GM18861 (cell line): ENCODE measurements around the gene CLN6.
"Not testable (repeated sequence)": the region's sequence is repeated elsewhere in the genome, so short reads cannot be mapped to it uniquely, and the experiment has no call there.

Experiments used
- ATAC-seq: cut with Tn5 transposase; IDR thresholded peaks from one replicate; pipeline ENCODE4 v1.9.1; 2021; ENCODE audit not compliant: unreplicated experiment

The CLN6 gene

DNA sequence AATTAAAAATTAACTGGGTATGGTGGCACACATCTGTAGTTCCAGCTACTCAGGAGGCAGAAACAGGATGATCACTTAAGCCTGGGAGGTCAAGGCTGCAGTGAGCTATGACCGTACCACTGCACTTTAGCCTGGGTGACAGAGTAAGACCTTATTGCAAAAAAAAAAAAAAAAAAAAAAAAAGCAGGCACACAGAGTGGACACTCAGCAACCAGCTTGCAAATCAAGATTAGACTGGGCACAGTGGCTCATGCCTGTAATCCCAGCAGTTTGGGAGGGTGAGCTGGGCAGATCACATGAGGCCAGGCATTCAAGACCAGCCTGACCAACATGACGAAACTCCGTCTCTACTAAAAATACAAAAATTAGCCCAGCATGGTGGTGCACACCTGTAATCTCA, 5.4 kb downstream of the CLN6 start:
- ATAC-seq, result no peak

DNA sequence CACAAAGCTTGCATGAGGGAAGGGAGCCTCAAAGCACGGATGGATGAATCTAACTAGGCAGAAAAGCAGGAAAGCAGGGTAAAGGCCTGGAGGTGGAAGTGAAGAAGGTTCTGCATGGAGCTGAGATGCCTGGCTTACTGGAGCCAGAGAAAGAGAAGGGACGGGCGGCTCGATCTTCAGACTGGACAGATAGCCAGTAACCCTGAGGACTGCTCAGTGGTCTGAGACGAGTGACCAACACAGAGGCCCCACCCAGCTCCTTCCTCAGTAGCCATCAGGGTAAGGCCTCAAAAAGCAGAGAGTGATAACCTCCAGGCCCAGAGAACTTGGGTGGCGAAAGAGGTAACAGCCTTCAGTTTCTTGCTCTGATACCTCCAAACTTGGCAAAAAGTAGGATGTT, 6.4 kb downstream of the CLN6 start:
- no peak for ATAC-seq

DNA sequence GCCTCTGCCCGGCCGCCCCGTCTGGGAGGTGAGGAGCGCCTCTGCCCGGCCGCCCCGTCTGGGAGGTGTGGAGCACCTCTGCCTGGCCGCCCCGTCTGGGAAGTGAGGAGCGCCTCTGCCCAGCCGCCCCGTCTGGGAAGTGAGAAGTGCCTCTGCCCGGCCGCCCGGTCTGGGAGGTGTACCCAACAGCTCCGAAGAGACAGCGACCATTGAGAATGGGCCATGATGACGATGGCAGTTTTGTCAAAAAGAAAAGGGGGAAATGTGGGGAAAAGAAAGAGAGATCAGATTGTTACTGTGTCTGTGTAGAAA, 7.1 kb downstream of the CLN6 start:
- ATAC-seq, result not testable (repeated sequence)

DNA sequence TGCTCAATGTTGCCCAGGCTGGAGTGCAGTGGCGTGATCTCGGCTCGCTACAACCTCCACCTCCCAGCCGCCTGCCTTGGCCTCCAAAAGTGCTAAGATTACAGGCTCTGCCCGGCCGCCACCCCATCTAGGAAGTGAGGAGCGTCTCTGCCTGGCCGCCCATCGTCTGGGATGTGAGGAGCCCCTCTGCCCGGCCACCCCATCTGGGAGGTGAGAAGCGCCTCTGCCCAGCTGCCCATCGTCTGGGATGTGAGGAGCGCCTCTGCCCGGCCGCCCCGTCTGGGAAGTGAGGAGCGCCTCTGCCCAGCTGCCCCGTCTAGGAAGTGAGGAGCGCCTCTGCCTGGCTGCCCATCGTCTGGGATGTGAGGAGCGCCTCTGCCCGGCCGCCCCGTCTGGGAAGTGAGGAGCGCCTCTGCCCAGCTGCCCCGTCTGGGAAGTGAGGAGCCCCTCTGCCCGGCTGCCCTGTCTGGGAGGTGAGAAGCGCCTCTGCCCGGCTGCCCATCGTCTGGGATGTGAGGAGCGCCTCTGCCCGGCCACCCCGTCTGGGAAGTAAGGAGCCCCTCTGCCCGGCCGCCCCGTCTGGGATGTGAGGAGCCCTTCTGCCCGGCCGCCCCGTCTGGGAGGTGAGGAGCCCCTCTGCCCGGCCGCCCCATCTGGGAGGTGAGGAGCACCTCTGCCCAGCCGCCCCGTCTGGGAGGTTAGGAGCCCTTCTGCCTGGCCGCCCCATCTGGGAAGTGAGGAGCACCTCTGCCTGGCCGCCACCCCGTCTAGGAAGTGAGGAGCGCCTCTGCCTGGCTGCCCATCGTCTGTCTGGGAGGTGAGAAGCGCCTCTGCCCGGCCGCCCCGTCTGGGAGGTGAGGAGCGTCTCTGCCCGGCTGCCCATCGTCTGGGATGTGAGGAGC, 7.7 kb downstream of the CLN6 start:
- not testable (repeated sequence) for ATAC-seq

DNA sequence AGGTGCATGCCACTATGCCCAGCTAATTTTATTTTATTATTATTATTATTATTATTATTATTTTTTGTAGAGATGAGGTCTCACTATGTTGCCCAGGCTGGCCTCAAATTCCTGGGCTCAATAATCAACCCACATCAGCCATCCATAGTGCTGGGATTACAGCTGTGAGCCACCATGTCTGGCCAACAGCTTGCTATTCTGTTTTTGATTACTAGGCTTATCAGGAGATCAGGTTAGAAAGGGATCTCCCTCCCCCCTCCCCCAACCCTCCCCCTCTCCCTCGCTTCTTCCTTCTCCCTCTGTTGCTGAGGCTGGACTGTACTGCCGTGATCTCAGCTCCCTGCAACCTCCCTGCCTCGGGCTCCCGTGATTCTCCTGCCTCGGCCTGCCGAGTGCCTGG, 8.6 kb downstream of the CLN6 start:
- no peak for ATAC-seq

DNA sequence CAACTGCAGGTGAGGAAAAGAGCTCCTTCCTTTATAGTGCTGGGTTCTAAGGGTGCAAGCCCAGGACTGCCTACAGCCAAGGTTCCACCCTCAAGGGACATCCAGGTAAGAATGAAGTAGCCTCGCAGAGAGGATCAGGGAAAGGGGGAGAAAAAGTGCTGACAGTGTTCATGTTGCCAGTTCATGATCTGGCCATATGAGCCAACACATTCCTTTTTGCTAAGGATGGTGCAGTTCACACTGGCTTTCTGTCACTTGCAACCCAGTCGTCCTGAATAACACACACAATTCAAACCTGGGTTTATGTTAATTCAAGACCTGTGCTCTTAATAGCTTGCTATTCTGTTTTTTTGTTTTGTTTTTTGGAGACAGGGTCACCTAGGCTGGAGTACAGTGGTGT, 9.0 kb downstream of the CLN6 start:
- ATAC-seq, result no peak

DNA sequence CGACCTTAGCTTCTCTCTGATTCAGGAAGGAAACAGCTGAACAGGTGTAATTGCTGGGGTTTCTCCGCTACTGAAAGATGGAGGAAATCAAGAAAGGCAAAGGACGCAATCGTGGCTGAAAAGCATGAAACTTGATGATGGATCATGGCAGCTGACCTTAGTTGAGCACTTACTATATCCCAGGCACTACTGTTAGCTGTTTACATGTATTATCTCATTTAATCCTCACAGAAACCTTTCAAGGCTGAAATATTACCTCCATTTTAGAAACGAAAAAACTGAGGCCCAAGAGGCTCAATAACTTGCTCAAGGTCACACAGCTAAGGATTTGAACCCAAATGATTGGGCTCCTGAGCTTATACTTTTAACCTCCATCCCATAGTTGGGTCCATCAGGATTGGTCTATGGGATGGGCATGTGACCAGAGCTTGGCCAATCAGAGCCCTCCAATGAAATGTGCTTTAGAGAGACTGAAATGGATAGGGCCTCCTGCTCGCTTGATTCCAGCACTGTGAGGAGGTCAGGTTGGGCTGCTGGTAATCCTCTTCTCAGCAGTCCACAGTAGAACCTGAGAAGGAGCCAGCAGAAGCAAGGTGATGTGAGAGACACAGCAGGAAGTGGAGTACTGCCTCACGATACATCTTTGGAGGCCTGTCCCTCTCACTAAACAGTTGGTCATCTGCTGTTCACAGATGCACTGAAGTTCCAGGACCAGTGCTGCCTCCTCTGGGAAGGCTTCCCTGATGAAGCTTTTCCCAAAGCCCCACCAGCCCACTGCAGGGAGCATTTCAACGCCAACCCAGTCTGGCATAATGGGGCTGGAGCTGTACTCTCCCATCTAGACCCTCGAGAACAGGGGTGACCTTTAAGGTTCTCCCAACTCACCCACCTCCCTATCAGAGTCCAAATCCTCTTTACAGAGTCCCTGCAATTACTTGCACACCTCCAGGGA, 10.4 kb downstream of the CLN6 start:
- ATAC-seq, result no peak

DNA sequence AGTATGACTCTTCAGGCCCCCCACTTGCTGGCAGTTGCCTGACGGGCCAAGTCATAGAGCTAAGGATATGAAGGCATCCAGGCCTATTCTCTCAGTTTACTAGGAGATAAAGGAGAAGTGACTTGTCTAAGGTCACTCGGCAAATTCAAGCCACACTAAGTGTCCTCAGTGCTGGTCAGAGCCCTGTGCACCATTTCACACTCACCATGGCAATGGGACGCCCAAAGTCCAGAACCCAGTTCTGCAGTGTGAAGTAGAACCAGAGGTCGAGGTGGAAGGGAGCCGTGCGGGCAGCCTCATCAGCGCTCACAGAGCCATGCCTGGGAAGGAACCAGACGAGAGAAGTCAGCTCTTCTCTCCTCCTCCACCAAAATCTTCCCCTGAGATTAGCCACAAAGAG, 11.2 kb downstream of the CLN6 start:
- ATAC-seq, result no peak

DNA sequence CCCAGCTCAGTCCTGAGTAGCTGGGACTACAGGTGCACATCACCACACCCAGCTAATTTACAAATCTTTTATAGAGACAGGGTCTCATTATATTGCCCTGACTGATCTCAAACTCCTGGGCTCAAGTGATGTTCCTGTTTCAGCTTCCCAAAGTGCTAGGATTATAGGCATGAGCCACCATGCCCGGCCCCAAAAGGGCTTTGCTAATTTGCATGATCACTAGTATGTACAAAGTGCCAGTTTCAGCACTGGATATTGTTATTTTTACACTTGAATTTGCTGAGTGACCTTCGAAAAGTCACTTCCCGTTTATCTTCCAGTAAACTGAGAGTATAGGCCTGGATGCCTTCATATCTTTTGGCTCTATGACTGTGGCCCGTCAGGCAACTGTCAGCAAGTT, 12.2 kb downstream of the CLN6 start:
- ATAC-seq, result no peak

DNA sequence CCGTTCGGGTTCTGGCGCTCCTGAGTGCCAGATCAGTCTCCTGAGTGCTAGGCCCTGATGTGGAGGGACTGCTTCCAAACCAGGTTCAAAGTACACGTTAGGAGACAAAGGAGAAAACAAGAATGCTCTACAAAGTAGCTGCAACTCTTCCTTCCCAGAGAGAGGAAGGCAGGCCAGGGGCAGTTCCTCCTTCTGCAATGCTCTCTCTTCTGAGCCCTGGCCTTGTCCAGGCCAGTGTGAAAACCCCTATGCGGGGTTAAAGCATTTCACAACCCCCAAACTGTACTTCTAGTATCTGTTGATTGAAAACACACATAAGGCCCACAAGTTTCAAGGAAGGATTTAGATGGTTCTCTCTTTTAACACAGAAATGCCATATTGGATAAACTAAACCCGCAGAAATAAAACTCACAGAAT, 14.7 kb downstream of the CLN6 start:
- ATAC-seq, result no peak

DNA sequence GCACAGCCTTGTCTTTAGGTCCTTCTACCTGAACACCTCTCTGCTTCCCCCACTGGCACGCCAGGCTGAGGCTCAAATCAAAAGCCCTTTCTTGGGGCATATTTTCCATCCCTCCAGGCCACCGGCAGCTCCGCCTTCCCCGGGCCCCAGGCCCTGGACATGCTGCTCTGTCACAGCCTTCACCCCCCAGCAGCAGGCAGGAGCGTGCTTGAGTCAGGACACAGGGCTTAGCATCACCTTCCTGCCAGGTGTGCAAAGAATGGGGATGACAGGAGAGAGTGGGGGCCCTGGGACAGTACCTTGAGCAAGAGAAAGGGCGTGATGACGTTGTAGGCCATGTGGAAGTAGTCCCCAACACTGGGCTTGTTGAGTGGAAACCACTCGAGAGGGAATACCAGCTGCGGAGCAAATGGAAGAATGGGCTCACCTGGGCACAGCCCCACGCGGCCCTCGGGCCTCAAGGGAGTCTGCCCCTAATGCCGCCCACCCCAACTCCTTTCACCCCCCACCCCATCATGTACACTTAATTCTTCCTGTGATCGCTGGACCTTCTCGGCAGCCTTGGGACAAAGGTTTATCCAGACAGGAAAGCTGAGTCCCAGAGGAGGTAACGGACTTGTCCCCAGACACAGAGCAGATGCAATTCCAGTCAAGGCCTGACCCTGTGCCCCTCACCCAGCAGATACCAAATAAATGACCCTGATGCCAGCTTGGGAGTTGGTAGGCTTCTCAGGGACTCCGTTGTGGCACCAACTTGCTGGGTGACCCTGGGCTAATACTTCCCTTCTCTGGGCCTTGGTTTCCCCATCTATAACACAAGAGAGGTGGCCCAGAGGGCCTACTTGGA, 15.3 kb downstream of the CLN6 start:
- no peak for ATAC-seq

DNA sequence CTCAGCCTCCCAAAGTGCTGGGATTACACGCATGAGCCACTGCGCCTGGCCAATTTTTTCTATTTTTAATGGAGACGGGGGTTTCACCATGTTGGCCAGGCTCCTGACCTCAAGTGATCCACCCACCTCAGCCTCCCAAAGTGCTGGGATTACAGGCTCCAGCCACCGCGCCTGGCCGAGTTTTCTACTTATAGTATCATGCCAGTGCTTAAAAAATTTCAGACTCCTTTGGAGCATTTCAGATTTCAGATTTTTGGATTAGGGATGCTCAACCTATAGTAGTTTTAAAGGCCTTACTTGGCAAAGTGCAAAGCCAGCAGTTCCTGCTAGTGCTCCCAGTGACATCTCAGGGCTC, 16.1 kb downstream of the CLN6 start:
- ATAC-seq, result not testable (repeated sequence)

DNA sequence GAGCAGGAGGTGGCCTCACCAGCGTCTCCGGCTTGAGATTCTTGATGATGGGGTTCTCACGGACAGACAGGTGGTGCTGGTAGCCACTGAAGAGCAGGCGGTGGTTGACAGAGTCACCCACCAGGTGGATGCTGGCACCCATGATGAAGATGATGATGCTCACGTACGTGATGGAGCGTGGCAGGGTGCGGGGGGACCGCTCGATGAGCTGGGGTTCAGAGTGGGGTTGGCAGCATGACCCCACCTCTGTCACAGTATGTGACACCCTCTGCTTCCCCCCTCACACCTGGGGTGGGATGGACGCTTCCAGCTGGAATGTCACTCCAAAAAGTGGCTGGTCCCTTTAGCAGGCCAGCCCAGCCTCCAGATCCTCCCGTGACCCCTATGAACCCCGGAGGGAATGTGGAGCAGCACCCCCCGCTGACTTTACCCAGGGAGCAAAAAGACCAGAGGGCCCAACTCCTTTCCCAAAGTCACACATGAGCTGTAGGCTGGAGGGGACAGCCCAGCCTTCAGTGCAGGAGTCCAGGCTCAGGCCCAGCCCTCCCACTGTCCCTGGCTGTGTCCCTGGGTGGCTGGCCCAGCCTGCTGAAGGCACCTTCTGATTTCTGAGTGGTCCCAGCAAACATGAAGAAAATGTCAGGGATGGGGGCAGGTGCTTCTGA, 17.7 kb downstream of the CLN6 start:
- no peak for ATAC-seq

DNA sequence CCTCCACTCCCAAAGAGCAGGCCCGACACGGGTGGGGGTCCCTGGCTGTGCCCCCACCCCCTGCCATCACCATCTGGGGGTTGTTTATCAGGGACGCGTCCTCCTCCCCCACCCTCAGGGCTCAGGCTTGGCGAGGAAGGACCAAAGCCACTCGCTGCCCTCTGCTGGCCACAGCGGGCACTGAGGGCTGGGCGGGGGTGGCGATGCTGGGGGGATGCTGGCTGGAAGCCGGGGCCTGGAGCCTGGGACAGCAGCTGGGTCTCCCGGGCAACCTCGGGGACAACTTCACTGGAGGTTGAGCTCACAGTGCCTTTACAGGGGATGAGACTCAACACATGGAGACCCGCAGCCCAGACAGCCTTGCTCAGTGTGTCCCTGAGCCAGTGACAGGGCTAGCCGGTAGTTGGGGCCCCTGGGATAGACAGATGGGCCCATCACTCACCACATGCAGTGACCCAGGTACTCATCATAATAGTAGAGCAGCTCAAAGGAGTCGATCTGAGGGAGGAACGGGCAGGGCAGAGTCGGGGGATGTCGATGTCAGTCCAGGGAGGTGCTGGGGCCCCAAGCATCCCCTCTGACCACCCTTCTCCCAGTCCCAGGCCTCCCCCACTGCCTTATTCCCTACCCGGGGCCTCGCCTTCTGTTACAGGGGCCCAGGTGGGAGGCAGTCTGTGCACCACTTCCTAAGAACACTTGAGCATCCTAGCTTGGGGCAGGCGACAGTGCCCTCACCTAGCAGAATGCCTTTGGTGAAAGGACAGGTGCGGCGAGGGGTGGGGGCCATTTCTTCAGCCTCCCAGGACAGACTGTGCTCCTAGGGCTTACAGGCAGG, 18.5 kb downstream of the CLN6 start:
- ATAC-seq, result no peak

DNA sequence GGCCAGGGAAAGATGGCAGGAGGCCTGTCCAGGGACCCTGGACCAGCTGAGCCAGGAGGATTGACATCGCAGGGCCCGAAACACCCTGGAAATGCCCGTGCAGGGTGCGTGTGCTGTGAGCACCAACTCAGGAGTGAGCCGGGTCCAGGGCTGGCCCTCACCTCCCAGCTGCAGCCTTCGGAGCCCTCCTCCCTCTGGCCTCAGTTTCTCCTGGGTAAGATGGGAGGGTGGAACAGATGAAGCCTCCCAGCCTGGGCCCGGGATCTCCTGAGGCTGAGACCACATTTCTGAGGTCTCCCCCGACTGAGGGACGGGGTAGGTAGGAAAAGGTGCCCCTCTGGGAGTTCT, 19.1 kb downstream of the CLN6 start:
- ATAC-seq, result no peak

DNA sequence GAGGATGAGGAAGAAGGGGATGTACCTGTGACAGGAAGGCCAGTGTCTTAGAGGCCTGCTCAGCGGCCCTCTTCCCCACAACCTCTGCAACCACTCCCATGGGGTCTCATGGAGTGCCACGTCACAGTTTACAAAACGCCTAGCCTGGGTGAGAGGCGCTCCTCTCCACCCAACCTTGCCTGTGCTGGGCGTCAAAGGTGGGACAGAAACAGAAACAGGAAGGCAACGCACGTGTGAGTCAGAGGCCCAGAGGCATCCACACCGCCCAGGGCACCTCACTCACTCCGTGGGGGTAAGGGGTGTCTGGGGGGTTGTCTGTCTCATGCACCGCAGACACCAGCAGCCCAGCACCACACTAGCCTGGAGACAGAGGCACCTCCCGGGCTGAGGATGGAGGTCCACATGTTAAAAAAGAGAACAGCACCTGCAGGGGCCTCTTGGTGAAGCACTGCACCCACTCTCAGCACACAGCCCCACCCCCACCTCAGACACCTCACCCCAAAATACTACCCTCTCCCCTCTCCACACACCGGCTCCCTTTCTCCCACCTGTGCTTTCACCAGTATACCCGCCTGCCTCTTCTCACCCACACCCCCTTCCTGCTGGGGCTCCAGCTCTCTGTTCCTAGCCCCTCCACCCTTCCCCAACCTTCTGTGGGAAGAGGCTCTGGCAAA, 19.7 kb downstream of the CLN6 start:
- peak; percentile 51 for ATAC-seq

DNA sequence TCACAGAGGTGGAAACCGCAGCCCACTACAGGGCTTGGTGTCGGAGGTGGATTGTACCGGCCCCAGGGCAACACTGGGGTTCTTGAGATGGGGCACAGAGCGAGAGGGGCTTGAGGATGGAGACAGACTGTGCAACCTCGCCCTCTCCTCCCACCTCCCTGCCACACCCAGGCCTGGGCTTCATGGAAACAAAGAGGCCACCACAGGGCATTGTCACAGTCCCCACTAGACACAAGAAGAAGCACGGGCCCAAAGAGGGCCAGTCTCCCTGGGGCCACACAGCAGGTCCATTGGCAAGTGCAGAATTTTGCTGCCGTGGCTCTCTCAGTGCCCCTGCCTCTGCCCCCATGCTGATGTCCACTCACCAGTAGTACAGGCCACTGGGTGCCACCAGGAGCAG, 20.3 kb downstream of the CLN6 start:
- no peak for ATAC-seq

DNA sequence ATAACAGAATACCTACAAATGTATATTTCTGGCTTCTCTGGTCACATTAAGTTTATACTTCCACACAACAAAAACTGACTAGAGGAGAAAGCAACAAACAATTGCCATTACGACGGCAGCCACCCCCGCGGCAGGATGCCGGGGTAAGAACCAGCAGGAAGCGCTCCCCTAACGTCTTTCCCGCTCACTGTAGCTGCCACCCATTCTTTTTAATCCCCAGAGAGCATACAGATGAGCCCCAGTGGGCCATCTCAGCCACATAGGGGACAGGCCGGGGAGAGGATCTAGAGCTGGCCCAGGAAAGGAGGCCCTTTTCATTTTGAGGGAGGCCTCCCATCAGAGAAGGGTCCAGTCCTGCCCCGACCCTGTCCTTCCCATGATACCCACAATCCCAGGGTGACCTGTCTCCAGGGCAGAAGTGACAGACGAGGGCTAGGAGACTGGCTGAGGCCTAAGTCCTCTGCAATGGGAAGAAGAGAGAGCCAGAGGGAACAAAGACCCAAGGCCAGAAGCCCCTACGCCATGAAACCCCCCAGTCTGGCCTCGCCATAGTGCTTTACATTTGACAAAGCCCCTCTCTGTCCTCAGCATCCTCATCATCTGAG, 20.8 kb downstream of the CLN6 start:
- ATAC-seq, result no peak

DNA sequence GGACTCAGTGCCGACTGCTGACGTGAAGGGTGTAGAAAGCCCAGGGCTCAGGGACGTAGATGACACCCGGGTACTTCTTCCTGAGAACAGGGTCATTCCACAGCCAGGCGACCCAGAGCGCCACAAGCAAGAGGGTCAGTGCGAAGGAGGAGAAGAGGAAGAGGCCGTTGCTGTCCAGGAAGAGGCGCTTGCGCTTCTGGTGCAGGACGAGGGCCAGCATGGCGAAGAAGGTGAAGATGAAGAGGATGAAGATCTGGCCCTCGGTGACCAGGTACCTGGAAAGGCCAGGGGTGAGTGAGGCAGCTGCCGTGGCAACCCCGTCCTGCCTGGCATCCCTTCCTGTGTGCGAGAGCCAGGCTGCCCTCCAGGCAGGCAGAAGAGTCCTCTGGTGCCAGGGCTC, 21.4 kb downstream of the CLN6 start:
- no peak for ATAC-seq
